GM12878 (cell line): ENCODE measurements around the gene COL19A1. TPM values are rescaled to one million over a fixed set of nuclear protein-coding genes. Genes with fewer than 3 reads are reported as not detected.
"Not testable (repeated sequence)": the region's sequence is repeated elsewhere in the genome, so short reads cannot be mapped to it uniquely, and the experiment has no call there.

Experiments used
- ATAC-seq: fragments of 200-7000 bp; cut with Tn5 transposase; 3 replicates; pipeline ENCODE4 v1.9.1; 2020; ENCODE audit warnings: mild to moderate bottlenecking, moderate library complexity
- BruUV-seq: library from RNA; stranded (reverse); fragments of 400-500 nt; replicated peaks from 2 replicates; lab custom pipeline; 2021; lab: Mats Ljungman, UMichigan
- CTCF ChIA-PET: fragments of 300-600 bp; sonication (Branson Sonifier 250); formaldehyde crosslinking; extraction: SDS; loops from one replicate; lab custom pipeline; 2021; ENCODE audit warnings: inconsistent platforms; lab: Yijun Ruan, JAX
- POLR2A ChIA-PET: fragments of 350-600 bp; formaldehyde crosslinking; extraction: SDS; loops from one replicate; lab custom pipeline; 2021; ENCODE audit warnings: inconsistent platforms; lab: Charles Lee
- RAD21 ChIA-PET: fragments of 300-600 bp; sonication (Branson Sonifier 250); formaldehyde crosslinking; loops from one replicate; lab custom pipeline; 2023; ENCODE audit warnings: antibody characterized with exemption; ENCODE audit not compliant: unreplicated experiment; lab: Charles Lee
- SMC1A ChIA-PET: fragments of 300-600 bp; sonication (Branson Sonifier 250); formaldehyde crosslinking; loops from one replicate; lab custom pipeline; 2023; ENCODE audit not compliant: unreplicated experiment, uncharacterized antibody; lab: Charles Lee
- DNase-seq: peaks from one replicate; pipeline ENCODE4 v3.0.0-alpha.2; 2011; ENCODE audit warnings: low read depth, low spot score
- FAIRE-seq: peaks from 3 replicates; lab custom pipeline; 2011; peaks lifted over from hg19 to GRCh38; lab: Jason Lieb, UNC
- H2AFZ ChIP-seq: 2 replicates; pipeline ENCODE4 v1.6.0; 2011; ENCODE audit warnings: low read depth, low read length, control low read depth; ENCODE audit not compliant: control insufficient read depth
- H3K27ac ChIP-seq: 2 replicates; pipeline ENCODE4 v1.5.1; 2011; ENCODE audit warnings: control low read depth; ENCODE audit not compliant: control insufficient read depth, insufficient read depth
- H3K27me3 ChIP-seq, 2 experiments: replicated peaks in 1 of 2; 2 replicates each; pipeline versions ENCODE4 v1.6.0 to v1.6.1; 2011; ENCODE audit warnings: low read length in 1 of 2; ENCODE audit not compliant: control insufficient read depth in 2 of 2, insufficient read depth in 2 of 2
- H3K36me3 ChIP-seq, 2 experiments: 2 replicates each; pipeline ENCODE4 v1.5.1; 2011; ENCODE audit warnings: low read length in 1 of 2; ENCODE audit not compliant: control insufficient read depth in 2 of 2, insufficient read depth in 2 of 2
- H3K4me1 ChIP-seq: 2 replicates; pipeline ENCODE4 v1.6.1; 2011; ENCODE audit warnings: mild to moderate bottlenecking, low read length, moderate library complexity, mixed read lengths; ENCODE audit not compliant: control insufficient read depth, insufficient read depth
- H3K4me2 ChIP-seq: 2 replicates; pipeline ENCODE4 v1.6.0; 2011; ENCODE audit warnings: control low read depth; ENCODE audit not compliant: control insufficient read depth, insufficient read depth
- H3K4me3 ChIP-seq: fragments of 200-600 bp; sonication (generic); 2 replicates; pipeline ENCODE4 v1.5.1; 2016
- H3K79me2 ChIP-seq: 2 replicates; pipeline ENCODE4 v1.6.0; 2011; ENCODE audit warnings: low read length; ENCODE audit not compliant: control insufficient read depth, insufficient read depth
- H3K9ac ChIP-seq: 2 replicates; pipeline ENCODE4 v1.8.0; 2011; ENCODE audit warnings: low read length, control low read depth, mixed read lengths; ENCODE audit not compliant: control insufficient read depth, insufficient read depth
- H3K9me3 ChIP-seq: replicated peaks from 3 replicates; pipeline ENCODE4 v1.5.1; 2011; ENCODE audit warnings: mild to moderate bottlenecking, low read length; ENCODE audit not compliant: control insufficient read depth, insufficient read depth
- H4K20me1 ChIP-seq: 2 replicates; pipeline ENCODE4 v1.6.0; 2011; ENCODE audit not compliant: control insufficient read depth, insufficient read depth
- JUND ChIP-seq: IDR thresholded peaks from 2 replicates; pipeline ENCODE4 v1.6.1; 2012; ENCODE audit warnings: low read depth, mild to moderate bottlenecking, low read length, improper control_type of control experiment, moderate library complexity
- NKRF ChIP-seq: fragments of 450-650 bp; conservative IDR thresholded peaks from 2 replicates; pipeline ENCODE4 v1.6.1; 2017; ENCODE audit warnings: mild to moderate bottlenecking, moderate library complexity
- NRF1 ChIP-seq: conservative IDR thresholded peaks from 2 replicates; pipeline ENCODE4 v1.6.1; 2011; ENCODE audit warnings: mild to moderate bottlenecking, low read depth, low read length, improper control_type of control experiment
- RELB ChIP-seq: fragments of 450-650 bp; IDR thresholded peaks from 2 replicates; pipeline ENCODE4 v1.6.1; 2017; ENCODE audit warnings: low read depth, mild to moderate bottlenecking, moderate library complexity
- RUNX3 ChIP-seq: IDR thresholded peaks from 2 replicates; pipeline ENCODE4 v1.6.1; 2012; ENCODE audit warnings: low read length, inconsistent platforms
- SIX5 ChIP-seq: IDR thresholded peaks from 2 replicates; pipeline ENCODE4 v1.6.1; 2011; ENCODE audit warnings: mild to moderate bottlenecking, low read depth, low read length, moderate library complexity; ENCODE audit not compliant: severe bottlenecking
- WGBS: methylation state at CpG from one replicate; pipeline ENCODE4 v1.1.6; 2016; ENCODE audit warnings: low lambda C conversion rate; ENCODE audit not compliant: insufficient replicate concordance, insufficient coverage; ENCODE audit errors: missing lambda C conversion rate; 5-methylcytosine and 5-hydroxymethylcytosine counted together
- in situ Hi-C: fragments of 300-500 bp; cut with MboI; formaldehyde crosslinking; loops from 9 replicates; pipeline ENCODE4 v1.14.3; 2018; ENCODE audit warnings: mixed read lengths
- intact Hi-C: fragments of 100-400 bp; cut with micrococcal nuclease; formaldehyde crosslinking; loops from one replicate; pipeline ENCODE4 v1.14.2; 2022; ENCODE audit not compliant: unreplicated experiment
- polyA plus RNA-seq, 11 experiments: library from polyadenylated mRNA; depleted of rRNA in 4 of 11; unstranded in 6 of 11; stranded (reverse) in 5 of 11; fragments of >200 nt; fragmentation: Nextera tagmentation in 4 of 11; fragmentation: Illumina TruSeq in 1 of 11; extraction: Ambion mirVana in 4 of 11; extraction: Trizol in 1 of 11; gene quantifications; 1 replicate in 1 of 11; 2 replicates in 10 of 11; pipeline versions ENCODE4 v1.2.1 to v1.2.3, GENCODE V29; 2011 to 2016; ENCODE audit warnings: inconsistent platforms in 2 of 11, missing spikeins in 2 of 11, low read depth in 1 of 11
- total RNA-seq, 4 experiments: library from RNA; depleted of rRNA in 3 of 4; stranded (reverse); fragments of >200 nt in 3 of 4; fragmentation: Illumina TruSeq in 1 of 4; extraction: Trizol in 1 of 4; gene quantifications; 2 replicates each; pipeline versions ENCODE4 v1.2.1 to v1.2.3, GENCODE V29; 2013 to 2021
- TF ChIP-seq, protein P1 (sequence below): fragments of 450-650 bp; formaldehyde crosslinking; IDR thresholded peaks from 2 replicates; pipeline ENCODE4 v1.4.0; 2020; ENCODE audit warnings: mild to moderate bottlenecking, moderate library complexity

The COL19A1 gene
- total and polyA plus RNA-seq, 10 of the 15 experiments (the other 5 are each of a cell fraction or from before 2014, with no cell fraction given): 1.1 to 13.5 (median 4.1) TPM

DNA sequence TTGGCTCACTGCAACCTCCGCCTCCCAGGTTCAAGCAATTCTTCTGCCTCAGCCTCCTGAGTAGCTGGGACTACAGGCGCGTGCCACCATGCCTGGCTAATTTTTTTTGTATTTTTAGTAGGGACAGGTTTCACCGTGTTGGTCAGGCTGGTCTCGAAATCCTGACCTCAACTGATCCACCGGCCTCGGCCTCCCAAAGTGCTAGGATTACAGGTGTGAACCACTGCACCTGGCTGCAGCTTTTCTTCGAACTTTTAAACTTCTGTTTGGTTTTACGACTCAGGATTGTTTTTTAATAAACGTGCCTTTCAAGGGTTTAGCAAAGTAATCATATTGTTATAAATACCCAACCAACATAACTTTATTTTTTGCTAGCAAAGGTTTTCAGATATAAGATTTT, 156.8 kb downstream of the COL19A1 start:
- H3K9ac ChIP-seq, FAIRE-seq, SMC1A ChIA-PET, H3K27ac ChIP-seq, H2AFZ ChIP-seq, H4K20me1 ChIP-seq, RAD21 ChIA-PET, BruUV-seq, CTCF ChIA-PET, H3K27me3 ChIP-seq, DNase-seq, intact Hi-C loops, in situ Hi-C loops, H3K4me1 ChIP-seq, H3K9me3 ChIP-seq, ATAC-seq, H3K36me3 ChIP-seq, H3K4me2 ChIP-seq, POLR2A ChIA-PET, H3K4me3 ChIP-seq, H3K79me2 ChIP-seq: not testable (repeated sequence)
- WGBS: 95% methylated on average over 10 of the region's 10 CpGs

DNA sequence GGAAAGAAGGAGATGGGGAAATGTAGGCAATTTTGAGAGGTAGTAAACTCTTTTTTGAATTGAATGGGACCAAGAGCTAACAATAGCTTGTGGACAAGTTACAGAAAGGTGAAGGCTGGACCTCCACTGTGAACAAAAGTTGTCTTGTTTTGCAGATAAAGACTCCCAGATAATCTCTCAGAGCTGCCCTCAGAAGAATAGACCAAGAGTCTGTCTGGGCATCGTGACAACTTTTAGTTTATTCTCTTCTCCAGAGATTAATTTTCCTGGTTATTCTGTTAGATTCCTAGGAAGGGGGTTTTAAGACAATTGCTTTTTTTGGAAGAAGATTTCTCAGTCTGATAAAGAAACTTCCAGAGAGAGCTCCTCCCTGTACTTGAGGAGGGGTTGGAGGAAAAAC, 161.9 kb downstream of the COL19A1 start:
- BruUV-seq: no TSS peak
- 0% methylated on average over 1 of the region's 1 CpG for WGBS

More for the DNA sequence above, 161.9 kb downstream of the COL19A1 start:
- RAD21 ChIA-PET: no interaction called here
- no peak overlapping the region for H3K4me3 ChIP-seq
- CTCF ChIA-PET: interaction anchor here (0.6 to 1.3 kb wide), 2 partner anchors 10 to 539 kb away, joined by 3 read pairs; no protein-coding TSS in a partner anchor
- in situ Hi-C loops (no loop called here), intact Hi-C loops (no loop called here)
- H3K27me3 ChIP-seq: no peaks in the 10 kb centered on the region
- H3K4me2 ChIP-seq: no peak overlapping the region
- no peaks in the 10 kb centered on the region for H3K4me1 ChIP-seq
- DNase-seq: no peak
- no peaks in the 10 kb centered on the region for H3K36me3 ChIP-seq
- no peaks in the 10 kb centered on the region for H3K9me3 ChIP-seq
- H3K27ac ChIP-seq: no peak overlapping the region
- H3K79me2 ChIP-seq: no peaks in the 10 kb centered on the region
- H4K20me1 ChIP-seq: no peaks in the 10 kb centered on the region
- SMC1A ChIA-PET: interaction anchor here (0.6 to 1.2 kb wide), 5 partner anchors 10 to 111 kb away, joined by 3 to 4 read pairs (median 3); no protein-coding TSS in a partner anchor
- H2AFZ ChIP-seq: no peak overlapping the region
- FAIRE-seq: no peak
- no peak for TF ChIP-seq JUND
- TF ChIP-seq RUNX3: no peak
- TF ChIP-seq NRF1: no peak
- no peak for TF ChIP-seq NKRF
- TF ChIP-seq, protein P1, sequence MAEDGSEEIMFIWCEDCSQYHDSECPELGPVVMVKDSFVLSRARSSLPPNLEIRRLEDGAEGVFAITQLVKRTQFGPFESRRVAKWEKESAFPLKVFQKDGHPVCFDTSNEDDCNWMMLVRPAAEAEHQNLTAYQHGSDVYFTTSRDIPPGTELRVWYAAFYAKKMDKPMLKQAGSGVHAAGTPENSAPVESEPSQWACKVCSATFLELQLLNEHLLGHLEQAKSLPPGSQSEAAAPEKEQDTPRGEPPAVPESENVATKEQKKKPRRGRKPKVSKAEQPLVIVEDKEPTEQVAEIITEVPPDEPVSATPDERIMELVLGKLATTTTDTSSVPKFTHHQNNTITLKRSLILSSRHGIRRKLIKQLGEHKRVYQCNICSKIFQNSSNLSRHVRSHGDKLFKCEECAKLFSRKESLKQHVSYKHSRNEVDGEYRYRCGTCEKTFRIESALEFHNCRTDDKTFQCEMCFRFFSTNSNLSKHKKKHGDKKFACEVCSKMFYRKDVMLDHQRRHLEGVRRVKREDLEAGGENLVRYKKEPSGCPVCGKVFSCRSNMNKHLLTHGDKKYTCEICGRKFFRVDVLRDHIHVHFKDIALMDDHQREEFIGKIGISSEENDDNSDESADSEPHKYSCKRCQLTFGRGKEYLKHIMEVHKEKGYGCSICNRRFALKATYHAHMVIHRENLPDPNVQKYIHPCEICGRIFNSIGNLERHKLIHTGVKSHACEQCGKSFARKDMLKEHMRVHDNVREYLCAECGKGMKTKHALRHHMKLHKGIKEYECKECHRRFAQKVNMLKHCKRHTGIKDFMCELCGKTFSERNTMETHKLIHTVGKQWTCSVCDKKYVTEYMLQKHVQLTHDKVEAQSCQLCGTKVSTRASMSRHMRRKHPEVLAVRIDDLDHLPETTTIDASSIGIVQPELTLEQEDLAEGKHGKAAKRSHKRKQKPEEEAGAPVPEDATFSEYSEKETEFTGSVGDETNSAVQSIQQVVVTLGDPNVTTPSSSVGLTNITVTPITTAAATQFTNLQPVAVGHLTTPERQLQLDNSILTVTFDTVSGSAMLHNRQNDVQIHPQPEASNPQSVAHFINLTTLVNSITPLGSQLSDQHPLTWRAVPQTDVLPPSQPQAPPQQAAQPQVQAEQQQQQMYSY (CRISPR knock-in tag): no peak
- TF ChIP-seq RELB: no peak
- no peak for TF ChIP-seq SIX5
- TF ChIP-seq, all 136 proteins: peak for 0
- H3K9ac ChIP-seq: no peak overlapping the region
- POLR2A ChIA-PET: no interaction called here
- ATAC-seq: no peak
